Activated CD4-positive, alpha-beta T cell treated with anti-CD3 and anti-CD28 coated beads, Interleukin-2, amount 50 U/mL, for 4 hours (primary cell): ENCODE data around the gene CNTN4.

Source experiments
- DNase-seq, 2 experiments: peaks; one replicate each; pipeline ENCODE4 v3.0.0-alpha.2; 2020

CNTN4 gene

DNA sequence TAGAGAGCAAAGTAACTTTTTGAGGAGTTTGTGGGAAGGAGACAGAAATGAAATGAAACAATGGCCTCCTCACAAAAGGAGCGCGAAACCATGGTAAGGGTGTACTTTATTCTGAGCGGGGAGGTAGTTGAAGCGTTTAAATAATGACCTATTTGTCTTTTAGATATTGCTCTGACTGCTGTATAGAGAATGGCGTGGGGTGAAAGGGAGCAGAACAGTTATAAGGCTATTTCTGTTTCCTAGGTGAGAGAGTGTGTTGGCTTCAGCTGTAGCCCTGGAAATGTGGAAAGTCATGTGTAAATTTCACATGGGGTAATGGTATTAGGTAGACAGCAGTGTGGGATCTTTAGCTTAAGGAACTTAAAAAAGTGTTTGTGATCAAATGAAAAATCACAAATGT lies 54.9 kb downstream of the CNTN4 start:
- DNase-seq = no peak

DNA sequence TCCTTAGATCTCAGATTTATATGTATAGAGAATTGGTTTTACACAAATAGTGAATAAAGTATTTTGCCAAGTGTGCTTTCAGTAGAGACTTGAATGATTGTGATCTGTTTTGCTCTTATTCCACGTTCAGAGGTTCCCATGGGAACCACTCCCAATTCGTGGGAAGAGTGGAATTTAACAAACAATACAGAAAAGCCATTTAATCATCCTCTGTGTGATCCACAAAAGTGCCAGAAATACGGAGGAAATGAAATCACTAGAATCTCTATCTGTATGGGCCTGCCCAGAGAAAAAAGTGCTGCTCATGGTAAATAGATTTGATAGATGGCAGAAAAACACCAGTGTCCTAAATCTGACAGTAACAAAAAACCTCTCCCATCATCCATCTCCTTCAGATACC lies 56.0 kb downstream of the CNTN4 start:
- no peak for DNase-seq

DNA sequence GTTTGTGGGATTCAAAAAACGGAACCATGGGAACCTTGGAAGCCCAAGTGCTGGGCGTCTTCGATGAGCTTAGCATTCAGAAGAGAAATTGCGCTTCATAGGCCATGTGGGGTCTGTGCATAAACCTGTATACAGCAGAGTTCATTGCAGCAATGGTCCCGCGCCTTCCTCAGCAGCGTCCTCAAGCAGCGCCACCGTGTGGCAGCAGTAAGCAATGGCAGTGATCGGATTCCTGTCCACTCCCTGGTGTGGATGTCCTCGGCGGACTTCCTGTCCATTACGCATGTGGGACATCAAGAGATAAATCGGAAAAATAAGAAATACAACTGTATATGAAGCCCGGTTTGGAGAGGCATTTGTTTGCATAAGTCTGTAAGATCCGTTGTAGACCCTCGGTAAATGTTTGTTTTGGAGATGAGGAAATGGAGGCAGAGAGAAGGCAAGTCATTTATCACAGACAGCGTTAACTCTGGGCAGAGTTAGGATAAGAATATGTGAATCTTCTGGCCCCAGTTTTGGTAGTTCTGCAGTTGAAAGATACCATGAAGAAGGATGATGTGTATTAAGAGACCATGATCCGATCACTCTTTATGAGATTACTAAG lies 57.7 kb downstream of the CNTN4 start:
- no peak for DNase-seq

DNA sequence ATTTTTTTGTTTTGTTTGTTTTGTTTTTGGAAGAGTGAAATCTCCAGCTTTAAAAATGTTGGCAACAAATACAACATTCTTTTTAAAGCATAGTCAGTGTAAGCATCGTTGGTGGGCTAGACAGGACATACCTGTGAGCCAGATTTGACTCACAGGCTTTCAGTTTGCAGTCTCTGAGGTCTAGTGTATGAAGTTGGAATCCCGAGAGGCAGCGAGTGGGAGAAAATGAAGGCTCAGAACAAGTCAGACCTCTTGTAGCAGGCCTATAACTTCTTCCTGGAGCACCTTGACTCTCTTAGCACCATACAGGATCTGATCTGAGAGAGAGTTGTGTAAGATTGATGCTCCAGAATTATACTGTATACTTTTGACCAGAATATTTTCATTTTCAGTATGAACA lies 60.2 kb downstream of the CNTN4 start:
- no peak for DNase-seq

DNA sequence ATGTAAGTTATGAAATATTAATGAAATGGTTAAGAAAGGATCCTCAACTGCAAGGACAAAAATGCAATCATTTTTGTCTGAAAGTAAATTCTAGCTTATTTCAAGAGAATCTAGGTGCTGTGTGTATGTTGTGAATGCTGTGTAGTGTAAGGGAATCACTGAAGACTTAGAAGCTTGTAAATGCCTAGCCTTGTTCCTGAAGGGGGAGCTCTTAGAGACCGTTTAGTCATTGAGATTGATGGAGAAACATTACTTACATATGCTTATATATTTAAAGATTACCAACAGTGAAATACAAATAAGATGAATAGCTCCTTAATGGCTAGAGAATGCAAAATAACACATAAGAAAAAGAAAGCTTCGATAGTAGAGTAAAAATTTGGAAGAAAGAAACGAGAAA lies 67.9 kb downstream of the CNTN4 start:
- no peak for DNase-seq

DNA sequence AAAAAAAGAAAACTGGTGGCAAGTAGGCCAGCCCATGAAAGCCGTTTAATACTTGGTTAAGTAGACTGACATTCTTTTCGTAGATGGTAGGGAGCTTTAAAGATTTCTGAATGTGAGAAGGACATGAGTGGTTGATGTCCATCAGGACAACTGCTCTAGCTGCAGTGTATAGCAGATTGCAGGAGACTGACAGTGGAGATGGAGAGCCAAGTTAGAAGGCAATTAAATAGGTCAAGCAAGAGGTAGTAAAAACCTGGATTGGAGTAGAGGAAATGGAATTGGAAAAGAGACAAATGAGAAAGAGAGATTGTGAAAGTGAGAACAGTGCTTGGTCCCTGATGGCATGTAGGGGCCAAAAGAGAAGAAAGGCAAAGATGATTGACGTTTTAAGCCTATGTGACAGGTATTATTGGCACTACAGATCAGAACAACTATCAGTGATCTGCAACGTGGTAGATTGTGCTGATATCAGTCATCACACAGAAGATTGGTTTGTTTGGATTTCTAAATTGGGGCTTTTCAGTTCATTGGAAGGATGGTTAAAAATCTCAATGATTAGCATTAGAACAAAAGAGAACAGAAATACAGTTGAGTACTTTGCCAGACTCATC lies 74.0 kb downstream of the CNTN4 start:
- DNase-seq = no peak

DNA sequence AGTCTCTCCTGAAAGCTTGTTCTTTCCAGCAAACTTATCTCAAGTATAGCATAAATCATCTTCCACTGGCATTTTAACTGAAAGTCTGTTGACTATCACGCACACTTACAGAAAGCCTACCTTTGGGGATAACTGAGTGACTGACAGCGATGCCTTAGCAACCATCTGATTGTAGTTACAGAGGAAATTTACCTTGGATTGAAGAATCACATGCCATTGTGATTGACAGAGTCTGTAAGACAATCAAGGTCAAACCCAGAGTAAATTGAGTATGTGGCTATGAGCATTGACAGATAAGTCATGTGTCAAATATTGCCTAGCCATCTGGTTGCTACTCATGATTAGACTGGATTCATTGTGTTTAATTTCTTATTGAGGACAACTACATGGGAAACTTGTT lies 82.0 kb downstream of the CNTN4 start:
- DNase-seq = no peak

DNA sequence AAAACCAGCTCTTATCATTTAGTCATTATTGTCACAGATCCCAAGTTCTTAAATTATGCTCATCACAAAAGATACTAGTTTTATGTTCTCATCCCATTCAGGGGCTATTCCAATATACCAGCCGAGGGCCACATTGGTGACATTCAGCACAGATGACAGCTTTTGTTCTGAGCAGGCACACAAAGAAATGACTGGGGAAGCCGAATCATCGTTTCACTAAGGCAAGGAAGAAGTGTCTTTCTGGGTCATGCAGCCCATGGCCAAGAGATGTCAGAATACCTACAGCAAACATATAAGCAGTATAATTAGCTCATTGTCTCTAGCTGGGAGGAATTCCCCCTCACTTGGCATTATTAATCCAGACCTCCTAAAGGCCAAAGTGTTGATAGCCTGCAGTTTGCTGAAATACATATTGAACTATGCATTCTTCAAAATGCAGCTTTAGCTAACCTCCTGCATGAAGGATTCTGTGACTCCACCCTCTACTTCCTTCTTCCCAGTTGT lies 100.2 kb downstream of the CNTN4 start:
- no peak for DNase-seq

DNA sequence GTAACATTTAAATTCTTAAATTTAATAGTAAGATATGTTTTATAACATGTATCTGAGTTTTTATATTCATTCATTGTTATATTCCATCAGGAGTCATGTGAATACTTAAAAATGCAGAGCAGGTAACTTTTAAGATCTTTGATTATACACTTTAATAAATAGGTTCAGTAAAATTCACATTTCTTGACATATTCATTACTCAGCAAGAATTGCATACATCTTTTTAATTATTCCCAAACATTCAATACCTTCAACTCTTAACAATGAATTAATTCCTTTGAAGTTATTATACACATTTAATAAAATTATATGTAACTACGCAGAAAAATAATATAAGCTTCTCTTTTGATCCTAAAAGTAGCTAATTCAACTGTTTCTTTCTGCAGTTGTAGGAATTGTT lies 105.4 kb downstream of the CNTN4 start:
- no peak for DNase-seq

DNA sequence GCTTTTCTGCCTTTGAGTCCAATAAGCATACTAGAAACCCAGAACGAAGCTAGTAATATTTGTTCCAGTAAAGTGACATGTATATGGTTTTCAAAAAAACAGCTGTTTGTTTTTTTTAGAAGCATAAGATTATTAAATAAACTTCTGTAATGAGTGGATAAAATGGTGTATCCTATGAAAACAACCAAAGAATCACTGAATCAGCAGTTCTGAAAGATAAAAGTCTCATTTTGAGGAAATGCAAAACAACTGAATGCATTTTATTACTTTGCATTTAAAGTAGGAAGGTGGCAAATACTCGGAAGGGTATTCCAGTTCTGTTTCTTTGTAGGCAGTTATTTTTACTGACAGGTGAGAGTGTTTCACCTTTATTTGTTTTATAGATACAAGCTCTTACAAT lies 107.0 kb downstream of the CNTN4 start:
- no peak for DNase-seq

DNA sequence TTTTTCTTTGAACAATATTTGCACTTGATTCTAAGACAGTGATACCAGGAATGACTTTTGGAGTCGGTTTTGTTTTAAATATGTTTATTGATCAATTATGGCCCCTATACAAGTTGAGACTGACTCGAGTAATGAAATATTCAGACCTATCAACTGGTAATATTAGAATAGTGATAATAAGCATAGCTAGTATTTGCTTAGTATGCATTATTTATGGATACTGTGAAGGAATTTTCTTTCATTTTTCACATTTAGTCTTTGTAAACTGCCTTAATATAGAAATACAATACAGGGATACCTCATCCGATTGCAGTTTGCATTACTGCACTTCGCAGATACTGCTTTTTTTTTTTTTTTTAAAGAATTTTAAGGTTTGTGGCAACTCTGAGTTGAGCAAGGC lies 107.9 kb downstream of the CNTN4 start:
- DNase-seq = no peak

DNA sequence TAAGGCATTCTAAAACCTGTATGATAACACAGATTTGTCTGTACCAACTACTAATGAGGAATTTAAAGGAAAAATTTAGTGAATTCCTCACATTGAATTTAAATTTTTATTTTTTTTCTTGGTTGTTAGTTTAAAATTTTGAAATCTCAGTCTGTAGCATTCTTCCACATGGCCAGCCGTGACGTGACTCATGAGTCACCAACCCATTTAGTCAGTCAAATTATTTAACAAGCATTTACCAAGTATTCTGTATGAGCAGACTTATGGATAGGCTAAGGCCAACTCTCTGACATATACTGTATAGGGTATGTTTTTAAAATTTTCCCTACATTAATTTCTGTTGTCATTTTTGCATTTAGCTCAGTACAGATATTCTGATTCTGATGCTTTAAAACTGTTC lies 112.9 kb downstream of the CNTN4 start:
- no peak for DNase-seq

DNA sequence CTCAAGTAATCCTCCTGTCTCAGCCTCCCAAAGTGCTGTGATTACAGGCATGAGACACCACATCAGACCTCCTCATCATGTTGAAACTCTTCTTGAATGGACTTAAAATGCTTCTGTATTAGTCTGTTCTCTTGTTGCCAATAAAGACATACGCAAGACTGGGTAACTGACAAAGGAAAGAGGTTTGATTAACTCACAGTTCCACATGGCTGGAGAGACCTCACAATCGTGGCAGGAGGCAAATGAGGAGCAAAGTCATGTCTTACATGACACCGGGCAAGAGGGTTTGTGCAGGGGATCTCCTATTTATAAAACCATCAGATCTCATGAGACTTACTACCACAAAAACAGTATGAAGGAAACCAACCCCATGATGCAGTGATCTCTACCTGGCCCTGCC lies 113.5 kb downstream of the CNTN4 start:
- no peak for DNase-seq

DNA sequence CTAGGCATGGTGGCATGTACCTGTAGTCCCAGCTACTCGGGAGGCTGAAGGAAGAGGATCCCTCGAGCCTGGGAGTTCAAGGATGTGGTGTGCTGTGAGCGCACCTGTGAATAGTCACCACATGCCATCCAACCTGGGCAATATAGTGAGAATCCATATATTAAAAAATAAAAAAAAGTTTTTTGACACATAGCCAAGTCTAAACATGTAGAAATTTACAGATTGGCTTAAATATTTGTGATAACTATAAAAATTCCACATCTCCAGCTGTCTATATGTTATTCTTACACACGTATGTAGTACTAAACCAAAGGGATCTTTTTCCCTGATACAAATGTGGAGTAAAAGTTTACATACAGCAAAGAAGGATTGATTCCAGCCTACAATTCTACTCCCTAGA lies 119.7 kb downstream of the CNTN4 start:
- DNase-seq = no peak

DNA sequence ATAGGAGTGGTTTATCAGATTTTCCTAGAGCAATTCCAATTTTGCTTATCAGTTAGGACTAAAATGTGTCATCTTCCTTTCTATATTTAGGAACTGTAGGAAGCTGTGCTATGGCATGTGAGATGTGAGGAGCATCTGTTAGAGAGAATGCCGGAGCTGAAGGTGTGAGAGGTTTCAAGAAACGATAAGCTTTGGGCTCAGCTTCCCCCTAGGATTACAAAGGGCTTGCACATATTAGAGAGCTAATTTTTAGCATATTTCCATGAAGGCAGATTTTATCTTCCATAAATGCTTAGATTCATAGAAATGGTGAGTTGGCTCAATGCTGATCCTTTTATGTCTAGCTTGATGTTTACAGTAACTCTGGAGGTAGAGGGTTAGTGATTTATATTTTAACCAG lies 120.2 kb downstream of the CNTN4 start:
- DNase-seq = no peak

DNA sequence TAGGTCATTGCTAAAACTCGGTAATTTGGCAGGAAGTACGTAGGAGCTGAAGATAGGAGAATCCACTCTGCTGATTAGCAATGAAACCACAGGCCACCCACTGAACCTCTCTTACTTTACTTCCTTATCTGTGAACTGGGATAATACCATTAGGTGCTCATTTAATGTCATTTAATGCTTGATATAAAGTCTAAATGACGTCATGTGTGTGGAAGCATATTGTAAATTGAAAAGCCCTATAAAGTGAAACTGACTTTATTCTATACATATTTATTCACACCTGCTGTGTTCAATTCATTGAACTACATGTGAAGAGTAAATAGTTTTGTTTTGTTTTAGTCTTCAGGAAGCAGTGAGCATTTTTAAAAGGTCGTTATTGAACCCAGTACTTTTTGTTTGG lies 137.5 kb downstream of the CNTN4 start:
- no peak for DNase-seq

DNA sequence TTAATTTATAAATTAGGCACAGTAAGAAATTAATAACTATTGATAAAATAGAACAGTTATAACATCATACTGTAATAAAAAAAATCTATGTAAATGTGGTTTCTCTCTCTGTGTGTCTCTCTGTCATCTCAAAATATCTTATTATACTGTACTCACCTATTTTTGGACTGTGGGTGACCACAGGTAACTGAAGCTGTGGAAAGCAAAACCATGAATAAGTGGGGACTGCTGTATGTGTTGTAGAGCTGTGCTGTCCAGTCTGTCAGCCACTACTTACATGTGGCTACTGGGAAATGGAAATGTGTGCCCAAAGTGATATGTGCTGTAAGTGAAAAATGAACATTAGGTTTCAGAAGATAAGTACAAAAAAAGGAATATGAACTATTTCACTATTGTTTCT lies 145.5 kb downstream of the CNTN4 start:
- no peak for DNase-seq

DNA sequence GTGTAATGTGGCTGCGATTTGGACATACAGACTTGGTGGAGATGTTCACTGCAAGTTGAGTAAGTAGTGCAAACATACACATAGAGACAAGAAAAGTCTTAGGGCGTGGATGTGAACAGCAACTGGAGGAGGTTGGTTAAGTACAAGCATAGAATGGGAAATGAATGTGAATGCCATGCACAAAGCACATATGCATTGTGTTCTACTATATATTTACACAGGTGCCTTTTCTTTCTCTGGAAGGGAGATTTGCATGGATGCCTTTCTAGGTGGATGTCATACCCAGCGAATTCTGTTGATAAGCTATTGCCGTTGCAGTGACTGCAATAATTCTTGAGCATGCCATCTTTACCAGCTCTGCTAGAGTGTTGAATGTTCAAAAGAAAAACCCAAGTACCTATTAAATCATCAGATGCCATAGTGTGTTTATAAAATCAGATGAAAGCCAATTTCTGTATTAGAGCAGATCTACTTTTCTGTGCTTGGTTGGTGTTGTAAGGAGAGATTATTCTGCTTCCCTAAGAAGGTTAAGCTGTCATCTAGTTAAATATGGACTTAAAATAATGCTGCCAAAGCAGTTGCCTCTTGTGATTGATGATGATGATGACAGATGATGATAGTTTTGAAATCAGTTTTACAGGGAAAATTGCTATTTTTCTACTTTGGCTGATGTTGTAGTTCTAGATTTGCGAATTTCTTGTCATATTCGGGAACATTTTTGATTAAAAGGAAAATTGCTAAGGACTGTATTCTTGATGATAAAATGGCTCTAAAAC lies 148.4 kb downstream of the CNTN4 start:
- DNase-seq = no peak

DNA sequence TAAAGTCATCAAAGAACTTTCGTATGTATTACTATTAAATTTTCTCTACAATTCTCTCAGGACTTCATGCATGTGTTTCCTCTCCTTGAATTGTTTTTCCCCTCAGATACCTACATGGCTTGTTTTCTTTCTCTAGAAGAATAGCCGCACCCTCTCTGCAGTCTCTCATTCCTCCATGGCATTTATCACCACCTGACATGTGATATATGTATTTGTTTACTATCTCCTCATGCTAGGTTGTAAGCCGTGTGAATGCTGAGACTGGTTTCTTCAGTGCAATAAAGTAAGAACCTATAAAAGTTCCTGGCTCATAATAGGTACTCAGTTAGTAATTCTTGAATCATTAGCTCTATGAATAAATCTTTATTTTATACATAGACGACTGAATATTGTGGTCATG lies 149.2 kb downstream of the CNTN4 start:
- DNase-seq = no peak

DNA sequence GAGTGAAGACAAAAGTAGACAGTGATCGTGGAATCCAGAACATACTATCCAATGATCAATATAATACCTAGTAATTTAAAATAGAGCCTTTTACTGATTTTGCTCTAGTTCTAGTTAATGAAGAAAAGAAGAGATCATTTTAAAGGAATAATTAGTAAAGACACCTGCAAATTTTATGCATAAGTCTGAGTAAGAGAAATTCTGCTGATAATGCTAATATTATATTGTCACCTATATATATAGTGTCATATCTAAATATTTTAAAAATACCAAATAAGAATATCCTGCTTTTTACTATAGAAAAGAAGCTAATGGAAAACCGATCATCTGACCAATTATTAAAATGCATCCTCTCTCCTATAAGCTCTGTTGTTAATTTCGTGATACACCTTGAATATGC lies 152.1 kb downstream of the CNTN4 start:
- DNase-seq = no peak

DNA sequence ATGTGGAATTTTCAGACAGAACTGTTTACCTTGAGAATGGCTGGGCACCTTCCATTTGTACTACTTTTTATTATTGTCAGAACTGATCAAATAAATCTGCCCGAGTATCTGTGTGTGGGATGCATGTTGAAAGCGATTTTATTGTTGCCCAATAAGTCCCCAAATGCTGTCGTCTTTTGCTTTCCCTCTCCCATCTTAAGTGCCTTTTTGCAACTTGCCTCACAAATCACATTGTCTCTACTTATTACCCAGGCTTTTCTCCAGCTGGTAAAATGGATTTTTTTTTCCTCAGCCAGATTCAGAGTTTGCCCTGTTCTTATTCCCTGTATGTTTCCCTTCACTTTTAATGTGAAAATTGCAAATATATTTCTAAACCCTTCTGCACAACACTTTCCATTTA lies 163.1 kb downstream of the CNTN4 start:
- DNase-seq = no peak

DNA sequence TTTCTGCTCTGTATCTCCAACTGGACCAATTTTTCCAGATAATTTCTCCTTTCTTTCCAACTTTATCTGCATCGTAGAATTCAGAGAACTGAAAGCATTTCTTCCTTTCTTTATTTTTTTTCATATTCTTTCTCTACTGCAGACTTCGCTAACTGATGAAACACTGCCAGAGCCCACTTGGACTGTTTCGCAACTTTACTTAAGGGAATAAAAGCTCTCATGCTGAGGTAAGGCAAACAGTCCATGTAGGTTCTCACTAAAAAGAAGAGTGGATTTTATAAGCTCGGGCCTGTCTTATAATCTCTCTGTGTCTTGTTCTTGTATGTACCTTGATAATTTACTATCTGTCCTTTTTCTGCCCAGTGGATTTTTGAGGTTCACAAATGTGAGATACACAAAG lies 163.5 kb downstream of the CNTN4 start:
- DNase-seq = no peak

DNA sequence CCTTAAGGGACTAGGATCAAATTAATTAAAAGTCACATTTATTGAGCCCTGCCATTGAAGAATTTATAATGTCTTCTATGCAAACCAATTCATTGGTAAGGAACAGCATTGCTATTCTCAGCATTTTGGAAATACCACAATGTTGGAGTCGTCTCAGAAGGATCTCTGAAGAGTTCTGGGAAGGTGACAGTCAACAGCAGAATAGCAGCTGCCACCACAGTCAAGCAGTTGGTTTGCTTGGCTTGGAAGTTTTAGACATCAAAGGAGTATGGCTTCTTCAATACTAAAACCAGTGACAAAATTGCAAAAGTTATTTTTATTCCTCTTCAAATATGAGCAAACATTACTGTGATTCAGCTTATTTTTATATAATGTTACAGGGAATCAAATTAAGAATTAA lies 167.9 kb downstream of the CNTN4 start:
- DNase-seq = no peak

DNA sequence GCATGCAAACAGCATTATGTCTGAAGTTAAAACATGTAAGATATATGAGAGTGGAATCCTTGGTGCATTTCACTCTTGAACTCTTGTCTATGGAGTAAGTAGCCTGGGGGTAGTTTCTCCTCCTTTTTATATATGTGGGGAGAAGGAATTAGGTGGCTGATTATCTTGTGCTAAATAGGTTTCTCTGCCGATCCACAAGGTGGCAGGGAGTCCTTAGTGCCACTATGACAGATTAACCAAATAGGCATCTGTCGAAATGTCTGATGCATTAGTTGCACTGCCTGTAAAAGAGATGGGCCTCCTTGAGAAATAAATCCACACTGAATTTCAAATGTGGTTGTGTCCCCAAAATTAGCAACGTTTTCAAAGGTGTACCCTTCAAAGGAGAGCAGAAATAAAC lies 170.1 kb downstream of the CNTN4 start:
- DNase-seq = no peak

DNA sequence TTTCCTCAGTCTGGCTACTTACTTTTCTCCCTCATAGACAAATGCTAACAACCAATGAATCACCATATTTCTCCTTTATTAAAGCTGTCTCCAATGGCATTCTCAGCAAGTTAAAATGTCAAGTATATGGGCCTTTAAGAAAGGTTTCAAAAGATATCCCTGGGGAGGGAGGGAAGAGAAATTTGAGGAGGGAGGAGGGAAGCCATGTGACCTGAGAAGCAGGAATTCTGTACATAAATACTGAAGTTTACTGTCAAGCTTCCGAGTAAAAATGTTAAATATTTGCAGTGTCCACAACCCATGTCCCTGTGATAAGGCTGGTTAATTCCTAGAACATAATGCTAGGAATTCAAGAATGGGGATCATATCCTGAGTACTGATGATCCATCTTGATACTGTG lies 175.9 kb downstream of the CNTN4 start:
- DNase-seq = no peak
